Measurements from ENCODE around the gene LRP1.

LRP1 gene

DNA sequence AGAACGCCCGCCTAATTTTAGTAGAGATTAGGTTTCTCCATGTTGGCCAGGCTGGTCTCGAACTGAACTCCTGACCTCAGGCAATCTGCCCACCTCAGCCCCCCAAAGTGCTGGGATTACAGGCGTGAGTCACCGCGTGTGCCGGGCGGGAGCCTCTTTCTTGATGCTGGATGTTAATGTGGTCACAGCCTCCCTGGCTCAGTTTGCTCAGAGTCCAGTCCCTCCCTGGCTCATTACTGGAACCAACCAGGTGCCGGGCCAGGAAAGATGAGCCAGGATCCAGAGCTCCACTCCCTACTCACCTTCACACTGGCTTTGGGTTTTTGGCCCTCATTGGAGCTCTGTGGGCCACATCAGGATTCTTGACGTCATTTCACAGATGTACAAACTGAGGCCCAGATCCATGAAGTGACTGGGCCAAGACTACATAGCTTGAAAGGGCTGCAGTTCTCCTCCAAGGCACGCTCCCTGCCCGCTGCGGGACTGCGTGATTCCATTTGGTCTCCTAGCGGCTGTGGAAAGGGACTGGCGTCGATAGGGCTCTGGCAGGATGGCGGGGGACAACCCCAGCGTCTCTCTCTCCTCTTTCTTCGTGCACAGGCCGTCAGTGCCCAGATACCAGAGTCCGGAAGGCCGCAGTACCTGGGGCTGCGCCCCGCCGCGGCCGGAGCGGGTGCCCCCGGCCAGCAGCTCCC, 96.1 kb downstream of the LRP1 start:
- no peak overlapping the region for H3K27ac Mint-ChIP-seq
- no peak for ATAC-seq
- H3K36me3 Mint-ChIP-seq, result no peaks in the 10 kb centered on the region
- no peak overlapping the region for H3K4me3 Mint-ChIP-seq
- H3K4me1 Mint-ChIP-seq, result peaks cover 76% of the 10 kb centered on the region
- no peaks in the 10 kb centered on the region for H3K9me3 Mint-ChIP-seq
- peaks cover 63% of the 10 kb centered on the region for H3K27me3 Mint-ChIP-seq

DNA sequence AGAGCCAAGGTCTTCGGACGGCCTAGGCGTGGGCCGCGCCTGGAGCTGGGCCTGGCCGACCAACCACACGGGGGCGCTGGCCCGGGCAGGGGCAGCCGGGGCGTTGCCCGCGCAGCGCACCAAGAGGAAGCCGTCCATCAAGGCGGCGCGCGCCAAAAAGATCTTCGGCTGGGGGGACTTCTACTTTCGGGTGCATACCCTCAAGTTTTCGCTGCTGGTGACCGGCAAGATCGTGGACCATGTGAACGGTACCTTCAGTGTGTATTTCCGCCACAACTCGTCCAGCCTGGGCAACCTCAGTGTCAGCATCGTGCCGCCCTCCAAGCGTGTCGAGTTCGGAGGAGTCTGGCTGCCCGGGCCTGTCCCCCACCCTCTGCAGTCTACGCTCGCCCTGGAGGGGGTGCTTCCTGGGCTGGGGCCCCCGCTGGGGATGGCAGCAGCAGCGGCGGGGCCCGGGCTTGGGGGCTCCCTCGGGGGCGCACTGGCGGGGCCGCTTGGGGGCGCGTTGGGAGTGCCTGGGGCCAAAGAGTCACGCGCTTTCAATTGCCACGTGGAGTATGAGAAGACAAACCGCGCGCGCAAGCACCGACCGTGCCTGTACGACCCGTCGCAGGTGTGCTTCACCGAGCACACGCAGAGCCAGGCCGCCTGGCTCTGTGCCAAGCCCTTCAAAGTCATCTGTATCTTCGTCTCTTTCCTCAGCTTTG, 96.8 kb downstream of the LRP1 start:
- H3K4me3 Mint-ChIP-seq, result peak overlapping the region; percentile 18
- peaks cover 77% of the 10 kb centered on the region for H3K4me1 Mint-ChIP-seq
- H3K27me3 Mint-ChIP-seq, result peaks cover 56% of the 10 kb centered on the region
- ATAC-seq, result peak; percentile 34
- peaks cover 2% of the 10 kb centered on the region for H3K36me3 Mint-ChIP-seq
- H3K27ac Mint-ChIP-seq, result peak overlapping the region; percentile 35
- no peaks in the 10 kb centered on the region for H3K9me3 Mint-ChIP-seq

DNA sequence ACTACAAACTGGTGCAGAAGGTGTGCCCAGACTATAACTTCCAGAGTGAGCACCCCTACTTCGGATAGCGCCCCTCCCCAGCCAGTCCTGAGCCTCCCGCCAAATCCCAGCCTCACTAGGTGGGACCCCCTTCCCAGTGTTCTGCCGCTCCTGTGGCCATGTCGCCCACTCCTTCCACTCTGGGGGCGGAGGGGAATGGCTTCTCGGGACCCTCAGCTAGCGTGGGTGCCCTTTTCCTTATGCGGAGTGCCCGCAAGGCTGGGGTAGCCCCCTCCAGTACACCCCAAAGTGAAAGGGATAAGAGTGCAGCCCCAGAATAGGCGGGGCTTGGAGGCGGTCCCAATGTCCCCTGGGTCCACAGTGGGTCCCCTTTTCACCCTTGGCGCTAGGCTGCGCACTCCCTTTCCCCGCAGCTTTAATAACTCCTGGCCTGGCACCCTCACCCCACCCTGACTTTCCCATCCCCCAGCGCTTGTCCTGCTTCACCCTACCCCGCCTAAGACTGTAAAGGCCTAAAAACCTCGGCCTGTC, 97.5 kb downstream of the LRP1 start:
- no peak for ATAC-seq
- H3K27ac Mint-ChIP-seq, result peak overlapping the region; percentile 35
- H3K4me3 Mint-ChIP-seq, result no peak overlapping the region
- peaks cover 8% of the 10 kb centered on the region for H3K36me3 Mint-ChIP-seq
- peaks cover 50% of the 10 kb centered on the region for H3K27me3 Mint-ChIP-seq
- H3K9me3 Mint-ChIP-seq, result no peaks in the 10 kb centered on the region
- peaks cover 80% of the 10 kb centered on the region for H3K4me1 Mint-ChIP-seq

DNA sequence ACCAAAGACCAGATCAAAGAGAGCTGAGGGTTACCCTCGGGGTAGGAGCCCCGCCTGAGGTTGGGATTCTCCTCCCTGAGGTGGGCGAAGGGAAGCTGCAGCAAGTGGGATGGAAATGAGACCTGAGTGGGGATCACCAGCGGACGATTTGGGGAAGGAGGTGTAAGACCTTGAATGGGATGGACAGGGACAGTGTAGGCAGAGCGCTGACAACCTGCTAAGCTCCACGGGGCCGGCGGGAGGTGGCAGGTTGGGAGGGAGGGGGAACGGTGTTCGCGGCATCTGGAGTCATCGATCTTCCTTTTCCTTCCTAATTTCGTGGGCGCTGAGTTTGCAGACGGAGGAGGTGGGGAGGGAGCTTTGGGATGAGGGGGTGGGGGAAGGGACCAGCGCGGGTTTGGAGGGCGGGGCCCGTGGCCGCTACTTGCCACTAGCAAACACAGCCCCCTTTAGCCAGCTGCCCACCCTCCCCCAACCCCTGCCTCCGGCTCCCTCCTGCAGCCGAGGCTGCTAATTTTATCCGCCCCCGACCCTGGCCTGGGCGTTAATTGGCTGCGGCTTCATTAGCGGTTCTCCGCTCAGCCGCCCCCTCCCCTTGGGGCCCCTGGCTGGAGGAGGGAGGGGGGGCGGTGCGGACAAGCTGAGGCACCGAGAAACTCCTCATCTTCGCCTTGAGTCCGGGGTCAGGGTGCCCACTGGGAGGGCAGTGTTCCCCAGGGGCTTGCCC, 98.5 kb downstream of the LRP1 start:
- no peak for ATAC-seq
- Mint-ChIP-seq H3K27ac (peak overlapping the region; percentile 47), H3K36me3 (peaks cover 11% of the 10 kb centered on the region), H3K4me3 (peak overlapping the region; percentile 55), H3K27me3 (peaks cover 40% of the 10 kb centered on the region), H3K9me3 (no peaks in the 10 kb centered on the region), H3K4me1 (peaks cover 76% of the 10 kb centered on the region)

DNA sequence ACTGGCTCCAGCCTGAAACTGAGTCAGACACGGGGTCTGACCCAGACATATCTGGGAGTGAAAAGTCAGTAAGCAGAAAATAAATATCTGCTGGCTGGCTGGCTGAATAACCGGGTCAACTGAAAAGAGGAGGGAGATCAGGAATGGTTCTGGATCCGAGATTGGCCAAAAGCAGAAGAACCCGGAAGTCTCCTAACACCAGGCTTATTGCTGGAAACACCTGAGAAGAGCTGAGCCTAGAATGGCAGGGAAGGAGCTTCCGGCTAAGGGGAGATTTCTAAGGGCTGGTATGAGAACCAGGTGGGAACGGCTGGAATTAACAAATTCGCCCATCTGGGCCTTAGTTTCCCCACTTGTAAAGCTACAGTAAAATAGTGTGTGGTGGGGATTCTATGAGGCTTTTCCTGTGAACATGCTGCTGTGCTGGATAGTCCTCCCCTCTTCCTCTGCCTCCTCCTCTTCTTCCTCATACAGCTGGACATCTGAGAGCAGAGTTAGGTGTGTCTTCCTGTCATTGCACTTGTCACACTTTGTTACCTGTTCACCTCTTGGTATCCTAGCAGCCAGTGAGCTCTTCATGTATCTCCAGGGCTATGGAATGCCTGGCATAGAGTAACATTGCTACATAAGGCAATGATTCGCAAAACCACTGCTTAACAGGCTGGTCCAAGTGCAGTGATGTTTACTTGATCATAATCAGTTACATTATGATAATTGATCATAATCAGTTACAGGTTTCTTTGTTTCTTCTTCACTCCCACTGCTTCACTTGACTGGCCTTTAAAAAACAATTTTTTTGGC, 99.2 kb downstream of the LRP1 start:
- peaks cover 18% of the 10 kb centered on the region for H3K36me3 Mint-ChIP-seq
- H3K9me3 Mint-ChIP-seq, result no peaks in the 10 kb centered on the region
- H3K27ac Mint-ChIP-seq, result peak overlapping the region; percentile 47
- peaks cover 72% of the 10 kb centered on the region for H3K4me1 Mint-ChIP-seq
- peak overlapping the region; percentile 22 for H3K4me3 Mint-ChIP-seq
- no peak for ATAC-seq
- H3K27me3 Mint-ChIP-seq, result peaks cover 32% of the 10 kb centered on the region

DNA sequence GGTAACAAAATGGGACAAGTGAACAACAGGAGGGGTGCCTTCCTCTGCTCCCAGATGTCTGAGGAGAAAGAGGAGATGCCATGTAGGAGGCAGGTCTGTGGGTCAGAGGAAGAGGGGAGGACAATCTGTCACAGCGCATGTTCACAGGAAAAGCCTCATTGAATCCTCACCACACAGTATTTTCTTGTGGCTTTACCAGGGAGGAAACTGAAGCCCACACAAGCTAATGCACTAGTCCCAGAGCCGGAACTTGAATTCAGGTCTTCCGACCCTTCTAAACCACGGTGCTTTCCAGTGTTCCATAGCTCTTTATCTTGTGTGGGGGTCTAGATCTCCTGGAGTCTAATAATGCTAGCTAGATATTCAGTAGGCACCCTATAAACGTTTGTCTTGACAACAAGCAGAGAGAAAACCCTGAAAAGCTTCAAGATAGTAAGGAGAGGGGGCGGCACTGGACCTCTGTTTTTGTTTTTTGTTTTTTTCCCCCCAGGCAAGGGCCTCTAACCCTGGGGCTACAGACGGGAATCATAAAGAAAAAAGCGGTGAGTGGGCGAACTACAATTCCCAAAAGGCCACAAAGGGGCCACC, 100.9 kb downstream of the LRP1 start:
- peaks cover 72% of the 10 kb centered on the region for H3K4me1 Mint-ChIP-seq
- peak overlapping the region; percentile 94 for H3K4me3 Mint-ChIP-seq
- peak; percentile 1 for ATAC-seq

DNA sequence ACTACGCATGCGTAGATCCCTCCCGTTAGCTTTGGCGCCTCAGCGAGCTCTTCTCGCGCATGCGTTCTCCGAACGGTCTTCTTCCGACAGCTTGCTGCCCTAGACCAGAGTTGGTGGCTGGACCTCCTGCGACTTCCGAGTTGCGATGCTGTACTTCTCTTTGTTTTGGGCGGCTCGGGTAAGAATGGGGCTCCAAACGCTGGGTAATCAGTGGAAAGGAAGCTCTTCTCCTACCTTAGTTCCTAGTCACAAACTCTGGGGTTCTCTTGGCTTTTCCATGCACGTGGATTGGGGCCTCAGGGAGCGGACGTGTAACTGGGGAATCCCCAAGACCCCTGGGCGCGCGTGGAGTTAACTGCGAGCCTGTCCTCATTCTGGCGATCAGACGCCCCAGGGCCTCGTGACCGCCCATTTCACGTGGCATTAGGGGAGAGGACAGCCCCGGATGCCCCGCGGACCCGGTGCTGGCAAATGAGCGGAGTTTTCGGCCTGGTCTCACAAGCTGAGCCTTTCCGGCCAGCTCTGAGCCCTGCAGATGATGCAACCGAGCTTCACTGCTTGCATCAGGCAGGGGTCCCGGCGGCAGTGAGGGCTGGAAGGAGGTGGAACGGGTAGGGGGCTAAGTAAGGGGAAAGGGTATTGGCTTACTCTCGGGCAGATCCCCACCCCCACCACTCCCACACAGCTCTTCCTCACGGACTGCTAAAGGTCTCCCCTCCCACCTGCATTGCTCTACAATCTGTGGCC, 101.5 kb downstream of the LRP1 start, which contains the start of gene SHMT2:
Gene SHMT2, plus strand, starts transcription at position 78 of the 747 bp plus-strand sequence. Its CDS starts 68 bp downstream, at position 146.
- Mint-ChIP-seq H3K27me3 (peaks cover 10% of the 10 kb centered on the region), H3K36me3 (peaks cover 39% of the 10 kb centered on the region), H3K4me1 (peaks cover 77% of the 10 kb centered on the region), H3K4me3 (peak within 1 kb of the TSS; percentile 94), H3K27ac (peak within 1 kb of the TSS; percentile 96), H3K9me3 (no peaks in the 10 kb centered on the region)
- ATAC-seq, result peak; percentile 76

More for the DNA sequence above, 100.9 kb downstream of the LRP1 start:
- no peaks in the 10 kb centered on the region for H3K9me3 Mint-ChIP-seq
- peak overlapping the region; percentile 96 for H3K27ac Mint-ChIP-seq
- H3K36me3 Mint-ChIP-seq, result peaks cover 33% of the 10 kb centered on the region
- H3K27me3 Mint-ChIP-seq, result peaks cover 16% of the 10 kb centered on the region

DNA sequence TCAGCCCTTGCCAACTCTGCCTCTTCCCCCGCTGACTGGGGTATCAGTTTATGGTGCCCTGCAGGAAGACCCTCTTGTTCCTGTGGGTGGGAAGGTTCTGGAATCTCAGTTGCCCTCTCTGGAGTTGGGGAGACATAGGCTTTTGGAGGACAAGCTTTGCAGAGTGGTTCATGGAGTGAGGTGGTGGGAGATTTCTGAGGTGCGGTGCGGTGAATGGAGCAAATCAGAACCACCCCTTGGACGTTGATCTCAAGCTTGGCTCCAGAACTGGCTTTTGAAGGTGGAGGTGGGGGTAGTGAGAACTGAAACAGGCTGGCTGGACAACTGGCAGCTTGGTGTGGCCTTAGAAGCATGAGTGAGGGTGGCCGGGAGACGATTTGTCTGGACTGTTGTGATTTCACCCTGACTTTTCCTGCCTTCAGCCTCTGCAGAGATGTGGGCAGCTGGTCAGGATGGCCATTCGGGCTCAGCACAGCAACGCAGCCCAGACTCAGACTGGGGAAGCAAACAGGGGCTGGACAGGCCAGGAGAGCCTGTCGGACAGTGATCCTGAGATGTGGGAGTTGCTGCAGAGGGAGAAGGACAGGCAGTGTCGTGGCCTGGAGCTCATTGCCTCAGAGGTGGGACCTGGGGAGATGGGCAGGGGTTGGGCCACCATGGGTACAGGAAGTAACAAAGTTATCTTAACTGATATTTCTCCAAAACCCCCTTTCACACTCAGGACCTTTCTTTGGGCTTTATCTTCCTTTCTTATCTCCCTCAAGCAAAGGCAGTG, 102.3 kb downstream of the LRP1 start:
- Mint-ChIP-seq H3K4me1 (peaks cover 82% of the 10 kb centered on the region), H3K27ac (peak overlapping the region; percentile 96), H3K4me3 (peak overlapping the region; percentile 94), H3K9me3 (no peaks in the 10 kb centered on the region), H3K36me3 (peaks cover 39% of the 10 kb centered on the region), H3K27me3 (peaks cover 10% of the 10 kb centered on the region)
- ATAC-seq, result no peak

DNA sequence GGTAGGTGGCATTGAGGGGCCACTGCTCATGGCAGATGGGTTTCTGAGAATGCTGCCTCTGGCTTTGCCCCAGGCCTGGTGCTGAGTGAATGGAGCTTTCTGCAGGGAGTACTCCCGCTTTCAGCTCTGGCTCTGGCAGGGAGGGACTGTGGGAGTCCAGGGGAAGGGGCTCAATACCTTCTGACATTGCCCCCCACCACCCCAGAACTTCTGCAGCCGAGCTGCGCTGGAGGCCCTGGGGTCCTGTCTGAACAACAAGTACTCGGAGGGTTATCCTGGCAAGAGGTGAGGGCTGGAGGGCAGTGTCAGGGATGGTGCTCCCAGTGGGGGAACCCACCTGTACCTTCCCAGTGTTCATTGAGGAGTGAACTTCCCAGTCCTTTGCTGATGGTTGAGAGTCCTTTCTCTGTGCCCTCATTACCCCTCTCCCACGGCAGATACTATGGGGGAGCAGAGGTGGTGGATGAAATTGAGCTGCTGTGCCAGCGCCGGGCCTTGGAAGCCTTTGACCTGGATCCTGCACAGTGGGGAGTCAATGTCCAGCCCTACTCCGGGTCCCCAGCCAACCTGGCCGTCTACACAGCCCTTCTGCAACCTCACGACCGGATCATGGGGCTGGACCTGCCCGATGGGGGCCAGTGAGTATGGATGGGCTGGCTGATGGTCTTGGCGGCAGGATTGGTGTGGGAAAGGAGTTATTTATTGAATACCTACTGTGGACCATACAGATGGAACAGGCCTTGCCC, 103.2 kb downstream of the LRP1 start:
- H3K36me3 Mint-ChIP-seq, result peaks cover 39% of the 10 kb centered on the region
- peaks cover 4% of the 10 kb centered on the region for H3K27me3 Mint-ChIP-seq
- H3K4me3 Mint-ChIP-seq, result peak overlapping the region; percentile 94
- no peaks in the 10 kb centered on the region for H3K9me3 Mint-ChIP-seq
- H3K27ac Mint-ChIP-seq, result peak overlapping the region; percentile 96
- no peak for ATAC-seq
- H3K4me1 Mint-ChIP-seq, result peaks cover 82% of the 10 kb centered on the region

DNA sequence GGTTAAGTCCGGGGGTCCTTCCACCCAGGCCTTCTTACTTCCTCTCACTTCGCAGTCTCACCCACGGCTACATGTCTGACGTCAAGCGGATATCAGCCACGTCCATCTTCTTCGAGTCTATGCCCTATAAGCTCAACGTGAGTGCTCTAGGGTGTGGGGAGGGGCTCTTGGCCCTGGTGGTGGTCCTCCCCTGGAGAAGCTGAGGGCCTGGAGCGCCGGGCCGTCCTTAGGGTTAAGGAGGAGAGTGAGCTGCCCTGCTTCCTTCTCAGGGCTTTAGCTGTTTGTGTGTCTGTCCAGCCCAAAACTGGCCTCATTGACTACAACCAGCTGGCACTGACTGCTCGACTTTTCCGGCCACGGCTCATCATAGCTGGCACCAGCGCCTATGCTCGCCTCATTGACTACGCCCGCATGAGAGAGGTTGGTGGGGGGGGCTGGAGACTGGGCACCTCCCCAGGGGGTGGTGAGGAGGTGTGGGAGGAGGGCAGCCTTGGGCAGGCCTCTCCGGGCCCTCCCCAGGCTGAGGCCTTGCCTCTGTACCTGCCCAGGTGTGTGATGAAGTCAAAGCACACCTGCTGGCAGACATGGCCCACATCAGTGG, 104.0 kb downstream of the LRP1 start:
- Mint-ChIP-seq H3K4me1 (peaks cover 82% of the 10 kb centered on the region), H3K9me3 (no peaks in the 10 kb centered on the region), H3K27ac (no peak overlapping the region), H3K4me3 (no peak overlapping the region), H3K27me3 (peaks cover 3% of the 10 kb centered on the region), H3K36me3 (peaks cover 39% of the 10 kb centered on the region)
- no peak for ATAC-seq

DNA sequence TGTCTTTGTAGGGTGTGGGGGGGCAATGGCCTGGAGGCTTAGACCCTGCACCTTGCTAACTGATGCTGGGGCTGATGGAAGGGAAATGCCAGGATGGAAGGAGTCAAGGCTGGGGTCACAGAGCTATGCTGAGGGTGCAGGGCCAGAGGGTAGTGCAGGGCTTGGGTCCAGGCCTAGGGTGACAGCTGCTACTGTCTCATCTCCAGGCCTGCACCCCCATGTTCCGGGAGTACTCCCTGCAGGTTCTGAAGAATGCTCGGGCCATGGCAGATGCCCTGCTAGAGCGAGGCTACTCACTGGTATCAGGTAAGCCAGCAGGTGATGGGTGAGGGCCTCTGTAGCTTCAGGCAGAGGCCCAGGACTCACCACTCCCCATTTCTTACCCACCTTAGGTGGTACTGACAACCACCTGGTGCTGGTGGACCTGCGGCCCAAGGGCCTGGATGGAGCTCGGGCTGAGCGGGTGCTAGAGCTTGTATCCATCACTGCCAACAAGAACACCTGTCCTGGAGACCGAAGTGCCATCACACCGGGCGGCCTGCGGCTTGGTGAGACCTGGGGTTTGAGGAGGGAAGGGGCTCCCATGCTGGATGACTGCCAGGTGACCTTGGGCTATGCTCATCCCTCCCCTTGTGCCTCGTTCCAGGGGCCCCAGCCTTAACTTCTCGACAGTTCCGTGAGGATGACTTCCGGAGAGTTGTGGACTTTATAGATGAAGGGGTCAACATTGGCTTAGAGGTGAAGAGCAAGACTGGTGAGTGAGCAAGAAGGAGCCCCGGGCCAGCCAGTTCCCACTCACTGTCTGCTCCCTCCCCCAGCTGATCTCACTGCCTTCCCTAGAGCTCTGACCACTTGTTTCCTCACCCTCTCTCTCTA, 105.3 kb downstream of the LRP1 start:
- H3K36me3 Mint-ChIP-seq, result peaks cover 39% of the 10 kb centered on the region
- H3K4me3 Mint-ChIP-seq, result peak overlapping the region; percentile 63
- no peaks in the 10 kb centered on the region for H3K9me3 Mint-ChIP-seq
- no peak for ATAC-seq
- peaks cover 14% of the 10 kb centered on the region for H3K27me3 Mint-ChIP-seq
- peak overlapping the region; percentile 89 for H3K27ac Mint-ChIP-seq
- H3K4me1 Mint-ChIP-seq, result peaks cover 86% of the 10 kb centered on the region

DNA sequence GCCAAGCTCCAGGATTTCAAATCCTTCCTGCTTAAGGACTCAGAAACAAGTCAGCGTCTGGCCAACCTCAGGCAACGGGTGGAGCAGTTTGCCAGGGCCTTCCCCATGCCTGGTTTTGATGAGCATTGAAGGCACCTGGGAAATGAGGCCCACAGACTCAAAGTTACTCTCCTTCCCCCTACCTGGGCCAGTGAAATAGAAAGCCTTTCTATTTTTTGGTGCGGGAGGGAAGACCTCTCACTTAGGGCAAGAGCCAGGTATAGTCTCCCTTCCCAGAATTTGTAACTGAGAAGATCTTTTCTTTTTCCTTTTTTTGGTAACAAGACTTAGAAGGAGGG, 105.9 kb downstream of the LRP1 start:
- peaks cover 39% of the 10 kb centered on the region for H3K36me3 Mint-ChIP-seq
- peaks cover 86% of the 10 kb centered on the region for H3K4me1 Mint-ChIP-seq
- H3K9me3 Mint-ChIP-seq, result no peaks in the 10 kb centered on the region
- H3K4me3 Mint-ChIP-seq, result peak overlapping the region; percentile 63
- peaks cover 20% of the 10 kb centered on the region for H3K27me3 Mint-ChIP-seq
- peak overlapping the region; percentile 89 for H3K27ac Mint-ChIP-seq
- ATAC-seq, result no peak
